Measurements from ENCODE around the gene SENP7.
"Not testable (repeated sequence)": the region's sequence is repeated elsewhere in the genome, so short reads cannot be mapped to it uniquely, and the experiment has no call there.

The SENP7 gene

DNA sequence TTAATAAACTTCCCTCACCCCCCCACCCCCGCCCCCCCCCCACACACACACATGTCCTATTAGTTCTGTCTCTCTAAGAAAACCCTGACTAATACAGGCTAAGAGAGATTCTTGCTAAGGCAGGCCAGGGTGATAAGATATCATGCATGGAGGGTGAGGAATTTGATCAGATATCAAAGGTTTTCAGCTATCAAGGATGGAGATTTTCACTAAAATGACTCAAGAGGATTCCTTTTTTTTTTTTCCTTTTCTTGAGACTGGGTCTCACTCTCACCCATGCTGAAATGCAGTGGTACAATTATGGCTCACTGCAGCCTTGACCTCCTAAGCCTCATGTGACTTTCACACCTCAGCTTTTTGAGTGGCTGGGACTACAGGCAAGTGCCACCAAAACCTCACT is 14.9 kb upstream of the SENP7 start:
- DNase-seq (ENCODE audit: low read depth): no peak

DNA sequence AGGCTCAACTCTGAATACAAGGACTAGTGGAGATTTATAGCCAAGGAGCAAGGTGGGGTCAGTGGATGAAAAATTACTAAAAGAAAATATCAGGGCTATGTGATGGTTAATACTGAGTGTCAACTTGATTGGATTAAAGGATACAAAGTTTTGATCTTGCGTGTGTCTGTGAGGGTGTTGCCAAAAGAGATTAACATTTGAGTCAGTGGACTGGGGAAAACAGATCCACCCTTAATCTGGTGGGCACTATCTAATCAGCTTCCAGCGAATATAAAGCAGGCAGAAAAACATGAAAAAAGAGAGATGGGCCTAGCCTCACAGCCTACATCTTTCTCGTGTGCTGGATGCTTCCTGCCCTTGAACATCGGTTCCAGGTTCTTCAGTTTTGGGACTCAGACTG is 14.4 kb upstream of the SENP7 start:
- DNase-seq (ENCODE audit: low read depth): no peak

DNA sequence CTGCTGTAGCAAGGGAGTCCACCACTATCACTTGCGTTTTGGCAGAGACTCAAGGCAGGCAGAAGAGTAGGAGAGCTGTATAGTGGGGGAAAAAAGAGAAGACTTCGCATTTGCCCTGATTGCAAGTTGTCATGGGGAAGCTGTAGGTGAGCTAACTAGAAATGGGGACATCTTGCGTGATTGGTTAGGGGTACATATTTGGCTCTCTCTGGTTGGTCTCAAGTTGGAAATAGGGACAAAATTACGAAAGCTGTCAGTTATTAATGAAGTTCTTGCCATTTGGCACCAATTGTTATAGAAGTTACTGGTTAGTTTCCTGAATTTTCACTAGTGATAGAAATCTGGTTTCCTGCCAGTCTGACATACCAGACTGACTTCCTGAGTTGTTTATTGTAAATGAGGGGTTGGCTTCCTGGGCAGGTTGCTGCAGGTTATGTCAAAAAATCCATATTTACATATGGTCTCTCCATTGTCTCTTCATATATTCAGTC is 8.2 kb upstream of the SENP7 start:
- DNase-seq (ENCODE audit: low read depth): no peak

DNA sequence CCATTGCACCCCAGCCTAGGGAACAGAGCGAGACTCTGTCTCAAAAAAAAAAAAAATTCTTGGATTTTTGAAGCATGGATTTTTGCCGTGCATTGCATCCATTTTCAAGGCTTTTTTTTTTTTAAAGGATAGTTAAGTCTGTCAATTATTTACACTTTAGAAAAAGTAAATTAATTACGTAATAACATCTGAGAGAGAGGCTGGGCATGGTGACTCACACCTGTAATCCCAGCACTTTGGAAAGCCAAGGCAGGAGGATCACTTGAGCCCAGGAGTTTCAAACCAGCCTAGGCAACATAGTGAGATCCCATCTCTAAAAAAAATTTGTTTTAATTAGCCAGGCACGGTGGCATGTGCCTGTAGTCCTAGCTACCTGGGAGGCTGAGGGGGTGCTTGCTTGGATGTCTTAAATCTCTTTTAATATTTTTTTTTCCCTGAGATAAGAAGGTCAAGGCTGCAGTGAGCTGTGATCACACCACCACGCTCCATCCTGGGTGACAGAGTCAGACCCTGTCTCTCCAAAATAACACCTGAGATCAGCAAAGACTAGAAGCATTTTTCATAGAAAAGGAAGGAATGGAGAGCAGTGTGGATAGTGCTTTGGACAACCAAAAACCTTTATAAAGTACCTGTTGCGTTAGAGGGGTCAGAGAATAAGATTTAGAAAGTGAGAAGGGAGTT is 6.8 kb upstream of the SENP7 start:
- no peak for DNase-seq (ENCODE audit: low read depth)

DNA sequence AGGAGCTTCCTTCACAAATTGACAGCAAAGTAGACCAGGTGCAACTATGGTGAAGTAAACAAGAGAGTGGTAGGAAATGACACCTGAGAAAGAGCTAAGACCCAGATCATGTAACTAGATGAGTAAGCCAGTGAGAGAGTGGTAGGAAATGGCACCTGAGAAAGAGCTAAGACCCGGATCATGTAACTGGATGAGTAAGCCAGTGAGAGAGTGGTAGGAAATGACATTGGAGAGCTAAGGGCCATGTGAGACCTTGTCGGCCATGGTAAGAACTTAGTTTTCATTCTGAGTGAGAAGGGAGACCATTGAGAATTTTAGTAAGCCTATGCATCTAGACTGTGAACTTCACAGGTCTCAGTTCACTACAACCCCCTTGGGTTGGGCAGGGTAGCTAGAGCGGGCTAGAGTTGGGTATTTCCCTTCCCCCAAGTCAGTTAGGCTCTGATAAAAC is 5.4 kb upstream of the SENP7 start:
- no peak for DNase-seq (ENCODE audit: low read depth)

DNA sequence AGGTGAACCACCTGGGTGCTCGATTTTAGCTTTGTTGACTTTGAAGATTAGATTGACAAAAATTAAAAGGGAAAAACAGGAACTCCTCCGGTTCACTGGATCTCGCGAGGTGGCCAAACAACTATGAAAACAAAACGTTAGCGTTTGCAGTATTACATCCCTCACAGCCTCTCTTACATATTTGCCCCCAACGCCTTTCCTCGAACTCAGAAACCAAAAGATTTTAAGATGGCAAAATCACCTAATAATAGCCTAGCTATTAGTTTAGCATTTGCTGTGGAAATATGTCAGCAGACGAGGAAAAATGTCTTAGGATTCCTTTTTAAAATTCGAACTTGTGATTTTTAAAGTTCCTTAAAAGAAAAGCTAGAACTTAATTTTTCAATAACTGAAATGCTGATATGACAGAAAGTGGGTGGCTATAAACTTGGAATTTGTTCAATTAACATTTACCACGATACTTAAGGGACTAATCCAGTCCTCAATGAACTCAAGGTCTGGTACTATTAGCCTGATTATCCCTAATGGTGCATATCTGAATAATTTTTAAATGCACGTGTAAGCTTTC is 491 bp upstream of the SENP7 start:
- DNase-seq (ENCODE audit: low read depth): no peak

DNA sequence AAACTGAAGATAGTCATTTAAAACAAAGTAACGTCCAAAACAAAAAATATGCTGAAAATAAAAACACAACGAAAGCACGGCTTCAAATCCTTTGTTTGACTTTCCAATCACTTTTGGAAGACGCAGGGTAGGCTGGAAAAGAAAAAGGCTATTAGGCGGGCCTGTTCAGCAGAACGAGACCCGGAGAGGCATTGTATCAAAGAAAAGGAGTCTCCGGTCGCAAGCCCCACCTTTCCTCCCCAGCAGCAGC is 691 bp downstream of the SENP7 start:
- no peak for DNase-seq (ENCODE audit: low read depth)

DNA sequence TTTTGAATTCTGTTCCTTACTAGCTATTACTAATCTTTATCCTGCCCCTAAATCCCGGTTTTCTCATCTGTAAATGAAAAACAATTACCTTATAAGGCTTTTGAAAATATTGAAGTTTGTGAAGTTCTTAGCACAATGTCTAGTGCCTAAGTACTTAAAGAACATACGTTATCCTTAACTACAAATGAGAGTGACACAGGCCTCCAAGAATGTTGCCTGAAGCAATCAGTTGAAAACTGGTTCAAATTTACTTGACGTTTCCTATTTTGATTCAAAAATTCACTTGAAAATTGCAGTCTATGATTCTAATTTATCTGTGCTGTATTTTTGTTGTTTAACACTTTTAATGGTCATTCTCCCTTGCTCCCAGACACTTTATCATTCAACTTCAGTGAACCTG is 3.2 kb downstream of the SENP7 start:
- DNase-seq (ENCODE audit: low read depth): peak; percentile 70

DNA sequence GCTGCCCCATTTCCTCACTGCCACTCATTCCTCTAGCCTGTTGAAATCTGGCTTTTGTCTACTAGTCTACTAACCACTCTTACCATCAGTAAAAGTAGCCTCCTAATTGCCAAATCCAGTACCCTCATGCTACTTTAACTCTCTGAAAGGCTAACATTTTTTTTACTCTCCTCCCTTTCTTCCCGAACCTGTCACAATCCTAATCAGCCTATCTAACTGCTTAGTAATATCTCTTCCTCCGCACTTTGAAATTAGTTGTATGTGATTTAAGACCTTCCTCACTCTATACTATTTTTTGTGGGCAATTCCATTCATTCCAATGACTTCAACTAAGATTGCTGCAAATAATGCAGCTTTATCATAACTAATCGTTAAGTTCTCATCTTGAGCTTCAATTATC is 3.7 kb downstream of the SENP7 start:
- DNase-seq (ENCODE audit: low read depth): no peak

DNA sequence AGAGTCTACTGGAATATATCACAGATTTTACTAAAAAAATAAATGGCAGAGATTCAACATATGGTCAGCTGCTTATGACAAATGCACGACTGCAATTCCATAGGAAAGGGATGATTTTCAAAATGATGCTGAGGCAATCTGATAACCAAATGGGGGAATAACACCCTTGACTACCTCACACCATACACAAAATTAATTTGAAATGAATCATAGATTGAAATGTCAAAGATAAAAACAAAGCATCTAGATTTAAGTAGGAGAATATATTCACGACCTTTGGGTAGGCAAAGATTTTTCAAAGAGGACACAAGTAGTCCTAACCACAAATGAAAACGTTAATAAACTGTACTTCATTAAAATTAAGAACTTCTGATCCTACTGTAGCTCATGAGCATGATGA is 11.2 kb downstream of the SENP7 start:
- no peak for DNase-seq (ENCODE audit: low read depth)

DNA sequence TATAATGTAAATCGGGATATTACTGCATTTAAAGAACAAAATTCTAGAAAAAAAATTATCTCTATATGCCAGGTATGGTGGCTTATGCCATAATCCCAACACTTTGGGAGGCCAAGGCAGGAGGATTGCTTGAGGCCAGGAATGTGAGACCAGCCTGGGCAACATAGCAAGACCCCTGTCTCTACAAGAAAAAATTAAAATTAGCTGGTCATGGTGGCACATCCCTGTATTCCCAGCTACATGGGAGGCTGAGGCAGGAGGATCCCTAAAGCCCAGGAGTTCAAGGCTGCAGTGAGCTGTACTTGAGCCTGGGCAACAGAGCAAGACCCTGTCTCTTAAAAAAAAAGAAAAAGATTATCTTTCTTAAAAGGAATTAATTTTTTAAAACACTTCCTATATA is 12.8 kb downstream of the SENP7 start:
- DNase-seq (ENCODE audit: low read depth): no peak

DNA sequence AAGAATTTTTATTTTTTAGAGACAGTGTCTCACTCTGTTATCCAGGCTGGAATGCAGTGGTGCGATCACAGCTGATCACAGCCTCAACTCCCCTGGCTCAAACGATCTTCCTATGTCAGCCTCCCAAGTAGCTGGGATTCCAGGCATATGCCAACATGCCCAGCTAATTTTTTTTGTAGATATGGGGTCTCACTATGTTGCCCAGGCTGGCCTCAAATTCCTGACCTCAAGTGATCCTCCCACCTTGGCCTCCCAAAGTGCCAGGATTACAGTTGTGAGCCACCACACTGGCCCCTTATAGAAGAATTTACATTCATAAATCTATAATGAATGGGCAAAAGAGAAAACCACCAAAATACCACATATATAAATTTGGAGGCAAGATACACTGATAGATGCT is 15.2 kb downstream of the SENP7 start:
- no peak for DNase-seq (ENCODE audit: low read depth)

DNA sequence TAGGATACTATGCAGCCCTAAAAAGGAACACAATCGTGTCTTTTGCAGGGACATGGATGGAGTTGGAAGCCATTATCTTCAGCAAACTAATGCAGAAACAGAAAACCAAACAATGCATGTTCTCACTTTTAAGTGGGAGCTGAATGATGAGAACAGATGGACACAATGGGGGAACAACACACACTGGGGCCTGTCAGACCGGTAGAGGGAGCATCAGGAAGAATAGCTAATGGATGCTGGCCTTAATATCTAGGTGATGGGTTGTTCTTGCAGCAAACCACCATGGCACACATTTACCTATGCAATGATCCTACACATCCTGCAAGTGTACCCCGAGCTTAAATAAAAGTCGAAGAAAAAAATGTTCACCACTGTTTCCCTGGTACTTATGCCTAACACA is 17.5 kb downstream of the SENP7 start:
- no peak for DNase-seq (ENCODE audit: low read depth)

DNA sequence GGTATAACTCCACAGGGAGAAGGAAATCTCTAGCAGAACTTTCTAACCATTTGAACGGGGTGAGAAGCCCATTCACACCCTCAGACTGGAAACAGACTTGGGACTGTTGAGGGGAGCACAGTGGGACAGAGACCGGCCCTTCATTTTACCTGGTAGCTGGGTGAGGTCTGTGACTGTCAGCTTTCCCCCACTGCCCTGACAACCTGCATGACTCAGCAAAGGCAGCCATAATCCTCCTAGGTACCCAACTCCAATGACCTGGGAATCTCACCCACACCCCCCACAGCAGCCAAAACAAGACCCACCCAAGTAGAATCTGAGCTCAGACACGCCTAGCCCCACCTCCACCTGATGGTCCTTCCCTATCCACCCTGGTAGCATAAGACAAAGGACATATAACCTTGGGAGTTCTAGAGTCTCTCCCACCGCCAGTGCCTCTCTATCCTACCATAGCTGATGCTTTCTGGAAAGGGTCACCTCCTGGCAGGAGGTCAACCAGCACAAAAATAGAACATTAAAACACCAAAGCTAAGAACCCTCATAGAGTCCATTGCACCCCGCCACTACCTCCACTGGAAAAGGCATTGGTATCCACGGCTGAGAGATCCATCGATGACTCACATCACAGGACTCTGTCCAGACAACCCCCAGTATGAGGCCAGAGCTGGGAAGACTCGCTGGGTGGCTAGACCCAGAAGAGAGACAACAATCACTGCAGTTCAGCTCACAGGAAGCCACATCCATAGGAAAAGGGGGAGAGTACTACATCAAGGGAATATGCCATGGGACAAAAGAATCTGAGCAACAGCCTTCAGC is 28.0 kb downstream of the SENP7 start:
- DNase-seq (ENCODE audit: low read depth): no peak

DNA sequence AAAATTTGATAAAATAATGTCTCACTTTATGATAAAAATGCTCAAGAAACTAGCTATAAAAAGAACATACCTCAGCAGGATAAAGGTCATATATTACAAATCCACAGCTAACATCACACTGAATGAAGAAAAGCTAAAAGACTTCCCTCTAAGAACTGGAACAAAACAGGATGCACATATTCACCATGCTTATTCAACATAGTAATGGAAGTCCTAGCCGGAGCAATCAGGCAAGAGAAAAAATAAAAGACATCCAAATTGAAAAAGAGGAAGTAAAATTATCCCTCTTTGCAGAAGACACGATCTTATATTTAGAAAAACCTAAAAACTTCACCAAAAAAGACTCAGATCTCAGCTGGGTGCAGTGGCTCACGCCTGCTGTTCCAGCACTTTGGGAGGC is 34.0 kb downstream of the SENP7 start:
- no peak for DNase-seq (ENCODE audit: low read depth)

DNA sequence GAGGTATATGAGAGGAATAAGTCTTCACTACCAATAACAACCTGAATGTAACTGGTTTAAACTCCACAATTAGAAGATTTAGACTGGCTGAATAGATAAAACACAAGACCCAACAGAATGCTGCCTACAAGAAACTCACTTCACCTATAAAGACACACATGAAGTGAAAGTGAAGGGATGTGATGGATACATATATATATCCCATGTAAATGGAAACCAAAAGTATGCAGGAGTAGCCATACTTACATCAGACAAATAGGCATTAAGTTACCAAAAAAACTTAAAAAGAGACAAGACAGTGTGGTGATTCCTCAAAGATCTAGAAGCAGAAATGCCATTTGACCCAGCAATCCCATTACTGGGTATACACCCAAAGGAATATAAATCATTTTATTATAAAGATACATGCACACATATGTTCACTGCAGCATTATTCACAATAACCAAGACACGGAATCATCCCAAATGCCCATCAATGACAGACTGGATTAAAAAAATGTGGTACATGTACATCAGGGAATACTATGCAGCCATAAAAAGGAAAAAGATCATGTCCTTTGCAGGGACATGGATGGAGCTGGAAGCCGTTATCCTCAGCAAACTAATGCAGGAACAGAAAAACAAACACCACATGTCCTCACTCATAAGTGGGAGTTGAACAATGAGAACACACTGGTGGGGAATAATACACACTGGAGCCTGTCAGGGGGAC is 38.0 kb downstream of the SENP7 start:
- not testable (repeated sequence) for DNase-seq (ENCODE audit: low read depth)

DNA sequence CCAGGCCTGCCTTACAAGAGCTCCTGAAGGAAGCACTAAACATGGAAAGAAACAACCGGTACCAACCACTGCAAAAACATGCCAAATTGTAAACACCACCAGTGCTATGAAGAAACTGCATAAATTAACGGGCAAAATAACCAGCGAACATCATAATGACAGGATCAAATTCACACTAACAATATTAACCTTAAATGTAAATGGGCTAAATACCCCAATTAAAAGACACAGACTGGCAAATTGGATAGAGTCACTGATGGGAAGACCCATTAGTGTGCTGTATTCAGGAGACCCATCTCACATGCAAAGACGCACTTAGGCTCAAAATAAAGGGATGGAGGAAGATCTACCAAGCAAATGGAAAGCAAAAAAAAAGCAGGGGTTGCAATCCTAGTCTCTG is 44.3 kb downstream of the SENP7 start:
- DNase-seq (ENCODE audit: low read depth): not testable (repeated sequence)

DNA sequence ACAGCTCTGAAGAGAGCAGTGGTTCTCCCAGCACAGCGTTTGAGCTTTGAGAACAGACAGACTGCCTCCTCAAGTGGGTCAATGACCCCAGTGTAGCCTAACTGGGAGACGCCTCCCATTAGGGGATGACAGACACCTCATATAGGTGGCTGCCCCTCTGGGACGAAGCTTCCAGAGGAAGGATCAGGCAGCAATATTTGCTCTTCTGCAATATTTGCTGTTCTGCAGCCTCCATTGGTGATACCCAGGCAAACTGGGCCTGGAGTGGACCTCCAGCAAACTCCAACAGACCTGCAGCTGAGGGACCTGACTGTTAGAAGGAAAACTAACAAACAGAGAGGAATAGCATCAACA is 45.7 kb downstream of the SENP7 start:
- DNase-seq (ENCODE audit: low read depth): not testable (repeated sequence)

DNA sequence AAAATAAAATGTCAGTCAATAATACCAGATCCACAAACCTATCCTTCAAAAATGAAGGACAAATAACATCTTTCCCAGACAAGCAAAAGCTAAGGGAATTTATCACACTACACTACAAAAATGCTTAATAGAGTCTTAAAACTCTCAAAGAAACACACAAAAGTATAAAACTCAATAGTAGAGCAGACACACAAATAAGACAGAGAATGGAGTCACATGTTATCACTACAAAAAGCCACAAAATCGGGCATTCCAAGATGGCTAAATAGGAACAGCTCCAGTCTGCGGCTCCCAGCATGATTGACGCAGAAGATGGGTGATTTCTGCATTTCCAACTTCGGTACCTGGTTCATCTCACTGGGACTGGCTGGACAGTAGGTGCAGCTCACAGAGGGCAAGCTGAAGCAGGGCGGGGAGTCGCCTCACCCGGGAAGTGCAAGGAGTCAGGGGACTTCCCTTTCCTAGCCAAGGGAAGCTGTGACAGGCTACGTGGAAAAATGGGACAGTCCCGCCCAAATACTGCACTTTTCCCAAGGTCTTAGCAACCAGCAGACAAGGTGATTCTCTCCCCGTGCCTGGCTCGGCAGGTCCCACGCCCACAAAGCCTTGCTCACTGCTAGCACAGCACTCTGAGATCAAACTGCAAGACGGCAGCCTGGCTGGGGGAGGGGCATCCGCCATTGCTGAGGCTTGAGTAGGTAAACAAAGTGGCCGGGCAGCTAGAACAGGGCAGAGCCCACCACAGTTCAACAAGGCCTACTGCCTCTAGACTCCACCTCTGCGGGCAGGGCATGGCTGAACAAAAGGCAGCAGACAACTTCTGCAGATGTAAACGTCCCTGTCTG is 46.3 kb downstream of the SENP7 start:
- DNase-seq (ENCODE audit: low read depth): no peak

DNA sequence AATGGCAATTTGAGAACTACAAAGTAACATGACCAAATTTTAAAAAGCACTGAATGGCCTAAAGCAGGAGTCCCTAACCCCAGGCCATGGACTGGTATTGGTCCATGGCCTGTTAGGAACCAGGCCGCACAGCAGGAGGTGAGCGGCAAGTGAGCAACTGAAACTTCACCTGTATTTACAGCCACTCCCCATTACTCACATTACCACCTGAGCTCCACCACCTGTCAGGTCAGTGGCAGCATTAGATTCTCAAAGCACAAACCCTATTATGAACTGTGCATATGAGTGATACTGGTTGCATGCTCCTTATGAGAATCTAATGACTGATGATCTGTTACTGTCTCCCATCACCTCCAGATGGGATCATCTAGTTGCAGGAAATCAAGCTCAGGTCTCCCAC is 48.8 kb downstream of the SENP7 start:
- DNase-seq (ENCODE audit: low read depth): no peak

DNA sequence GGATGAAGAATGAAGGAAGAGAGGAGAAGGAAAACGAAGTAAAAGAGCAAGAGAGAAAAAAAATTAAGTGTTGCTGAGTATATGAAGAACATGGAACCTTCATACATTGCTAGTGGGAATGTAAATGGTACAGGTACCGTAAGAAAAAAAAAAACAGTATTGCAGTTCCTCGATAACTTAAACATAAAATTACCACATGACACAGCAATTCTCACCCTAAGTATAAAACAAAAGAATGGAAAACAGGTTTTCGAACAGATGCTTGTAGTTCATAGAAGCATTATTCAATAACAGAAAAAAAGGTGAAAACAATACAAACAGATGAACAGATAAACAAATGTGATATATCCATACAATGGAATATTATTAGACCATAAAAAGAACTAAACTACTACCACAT is 51.6 kb downstream of the SENP7 start:
- DNase-seq (ENCODE audit: low read depth): no peak

DNA sequence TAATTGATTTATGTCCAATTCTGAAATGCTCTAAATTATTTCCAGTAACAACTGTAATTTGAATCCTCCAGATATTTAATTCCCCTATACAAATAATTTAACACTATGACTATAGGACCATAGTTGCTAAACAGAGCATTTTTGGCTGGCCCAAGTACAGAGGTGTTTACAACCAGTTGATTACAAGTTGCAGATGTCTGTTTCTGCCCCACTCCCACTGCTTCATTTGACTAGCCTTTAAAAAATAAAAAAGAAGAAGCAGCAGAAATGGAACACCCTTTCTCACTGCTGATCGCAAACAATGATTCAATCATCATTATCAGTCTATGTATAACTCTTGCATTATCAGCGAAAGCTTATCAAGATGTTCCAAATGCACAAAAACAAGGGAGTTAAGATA is 54.6 kb downstream of the SENP7 start:
- no peak for DNase-seq (ENCODE audit: low read depth)

All from fibroblast of the conjunctiva (primary cell).